Uterus (tissue), 4 donors: Measurements from ENCODE around the gene RFTN2. TPM values are rescaled to one million over a fixed set of nuclear protein-coding genes. Genes with fewer than 3 reads are reported as not detected.
"Not testable (repeated sequence)": the region's sequence is repeated elsewhere in the genome, so short reads cannot be mapped to it uniquely, and the experiment has no call there.

Experiments used
- DNase-seq, 2 donors: peaks; one replicate each; pipeline ENCODE4 v3.0.0-alpha.2; 2019 to 2020
- H3K27ac ChIP-seq, 2 donors: fragments of 200-600 bp; sonication (generic); 1 replicate in 1 of 2; 2 replicates in 1 of 2; pipeline ENCODE4 v1.5.1; 2016 to 2018
- H3K27me3 ChIP-seq, 2 donors: fragments of 200-600 bp; sonication (generic); one replicate each; pipeline ENCODE4 v1.5.1; 2018 to 2019; ENCODE audit warnings: control low read depth in 1 of 2
- H3K36me3 ChIP-seq, 2 donors: fragments of 200-600 bp; sonication (generic); one replicate each; pipeline ENCODE4 v1.5.1; 2019; ENCODE audit warnings: control low read depth in 1 of 2
- H3K4me1 ChIP-seq, 2 donors: fragments of 200-600 bp; sonication (generic); one replicate each; pipeline ENCODE4 v1.5.1; 2018 to 2019; ENCODE audit warnings: control low read depth in 1 of 2
- H3K4me3 ChIP-seq, 2 donors: fragments of 200-600 bp; sonication (generic); 1 replicate in 1 of 2; 2 replicates in 1 of 2; pipeline ENCODE4 v1.5.1; 2018 to 2019; ENCODE audit warnings: mild to moderate bottlenecking in 1 of 2
- H3K9me3 ChIP-seq, 2 donors: fragments of 200-600 bp; sonication (generic); one replicate each; pipeline ENCODE4 v1.5.1; 2019; ENCODE audit warnings: control low read depth in 1 of 2
- POLR2A ChIP-seq, 2 donors: fragments of 450-650 bp; IDR thresholded peaks; one replicate each; pipeline ENCODE4 v1.6.1; 2016; ENCODE audit warnings: antibody characterized with exemption in 2 of 2, mild to moderate bottlenecking in 1 of 2, moderate library complexity in 1 of 2
- intact Hi-C: fragments of 100-400 bp; cut with DNase I; formaldehyde crosslinking; loops from one replicate; pipeline ENCODE4 v1.15.1; 2023; ENCODE audit warnings: low total_unique reads
- total RNA-seq, 4 donors: library from RNA; depleted of rRNA in 3 of 4; stranded (reverse); fragments of >200 nt in 3 of 4; gene quantifications; one replicate each; pipeline versions ENCODE4 v1.1.0 to v1.2.4, GENCODE V29; 2014 to 2023
- TF ChIP-seq, protein P1 (sequence below), 4 experiments: fragments of 200-600 bp in 2 of 4; fragments of 450-650 bp in 2 of 4; sonication (generic) in 2 of 4; IDR thresholded peaks; one replicate each; pipeline ENCODE4 v1.5.1; 2016 to 2019; ENCODE audit warnings: antibody characterized with exemption in 4 of 4, mild to moderate bottlenecking in 2 of 4, moderate library complexity in 1 of 4
- donor health status: DM: yes; HTN: yes; CAD: no.

RFTN2 gene
- total RNA-seq, 4 donors from 2014 or later = 2.0 to 26.7 (median 9.5) TPM

DNA sequence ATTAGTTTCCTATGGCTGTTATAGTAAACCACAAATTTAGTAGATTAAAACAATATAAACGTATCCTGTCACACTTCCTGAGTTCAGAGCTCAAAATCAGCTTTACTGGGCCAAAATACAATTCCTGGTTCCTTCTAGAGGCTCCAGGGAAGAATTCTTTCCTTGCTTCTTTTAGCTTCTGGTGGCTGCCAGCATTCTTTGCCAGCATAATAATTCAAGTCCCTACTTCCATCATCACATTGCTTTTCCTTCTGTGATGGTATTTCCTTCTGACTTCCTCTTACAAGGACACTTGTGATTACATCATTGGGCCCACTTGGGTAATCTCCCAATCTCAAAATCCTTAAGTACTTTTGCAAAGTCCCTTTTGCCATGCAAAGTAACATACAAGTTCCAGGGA, 118.9 kb downstream of the RFTN2 start:
- Histone ChIP-seq H3K9me3 (no peaks in the 10 kb centered on the region), H3K4me3 (no peak overlapping the region), H3K27ac (peak overlapping the region in 1 of 2 donors; percentile 8), H3K36me3 (no peaks in the 10 kb centered on the region), H3K27me3 (no peaks in the 10 kb centered on the region), H3K4me1 (no peaks in the 10 kb centered on the region)
- intact Hi-C loops = no loop called here
- TF ChIP-seq POLR2A (IDR thresholded peaks at IDR 0.05) = no peak
- TF ChIP-seq, protein P1, sequence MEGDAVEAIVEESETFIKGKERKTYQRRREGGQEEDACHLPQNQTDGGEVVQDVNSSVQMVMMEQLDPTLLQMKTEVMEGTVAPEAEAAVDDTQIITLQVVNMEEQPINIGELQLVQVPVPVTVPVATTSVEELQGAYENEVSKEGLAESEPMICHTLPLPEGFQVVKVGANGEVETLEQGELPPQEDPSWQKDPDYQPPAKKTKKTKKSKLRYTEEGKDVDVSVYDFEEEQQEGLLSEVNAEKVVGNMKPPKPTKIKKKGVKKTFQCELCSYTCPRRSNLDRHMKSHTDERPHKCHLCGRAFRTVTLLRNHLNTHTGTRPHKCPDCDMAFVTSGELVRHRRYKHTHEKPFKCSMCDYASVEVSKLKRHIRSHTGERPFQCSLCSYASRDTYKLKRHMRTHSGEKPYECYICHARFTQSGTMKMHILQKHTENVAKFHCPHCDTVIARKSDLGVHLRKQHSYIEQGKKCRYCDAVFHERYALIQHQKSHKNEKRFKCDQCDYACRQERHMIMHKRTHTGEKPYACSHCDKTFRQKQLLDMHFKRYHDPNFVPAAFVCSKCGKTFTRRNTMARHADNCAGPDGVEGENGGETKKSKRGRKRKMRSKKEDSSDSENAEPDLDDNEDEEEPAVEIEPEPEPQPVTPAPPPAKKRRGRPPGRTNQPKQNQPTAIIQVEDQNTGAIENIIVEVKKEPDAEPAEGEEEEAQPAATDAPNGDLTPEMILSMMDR (IDR thresholded peaks at IDR 0.05) = no peak
- DNase-seq = no peak

DNA sequence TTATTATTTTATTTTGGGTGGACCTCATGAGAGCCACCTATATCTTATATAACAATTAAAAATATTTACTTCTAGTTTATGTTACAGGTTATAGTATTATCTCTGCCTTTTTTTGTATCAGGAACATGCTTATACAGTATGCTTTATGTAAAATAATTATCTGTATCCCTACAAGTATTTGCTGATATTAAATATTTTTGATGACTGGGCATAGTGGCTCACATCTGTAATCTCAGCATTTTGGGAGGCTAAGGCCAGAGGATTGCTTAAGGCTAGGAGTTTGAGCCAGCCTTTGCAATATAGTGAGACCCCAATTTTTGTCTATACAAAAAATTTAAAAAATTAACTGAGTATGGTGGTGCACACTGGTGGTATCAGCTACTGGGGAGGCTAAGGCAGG, 119.9 kb downstream of the RFTN2 start:
- Histone ChIP-seq H3K9me3 (no peaks in the 10 kb centered on the region), H3K4me3 (no peak overlapping the region), H3K36me3 (no peaks in the 10 kb centered on the region), H3K27me3 (no peaks in the 10 kb centered on the region), H3K27ac (no peak overlapping the region), H3K4me1 (no peaks in the 10 kb centered on the region)
- intact Hi-C loops = no loop called here
- DNase-seq = no peak
- no peak for TF ChIP-seq POLR2A (IDR thresholded peaks at IDR 0.05)
- TF ChIP-seq, protein P1 (IDR thresholded peaks at IDR 0.05) = no peak

DNA sequence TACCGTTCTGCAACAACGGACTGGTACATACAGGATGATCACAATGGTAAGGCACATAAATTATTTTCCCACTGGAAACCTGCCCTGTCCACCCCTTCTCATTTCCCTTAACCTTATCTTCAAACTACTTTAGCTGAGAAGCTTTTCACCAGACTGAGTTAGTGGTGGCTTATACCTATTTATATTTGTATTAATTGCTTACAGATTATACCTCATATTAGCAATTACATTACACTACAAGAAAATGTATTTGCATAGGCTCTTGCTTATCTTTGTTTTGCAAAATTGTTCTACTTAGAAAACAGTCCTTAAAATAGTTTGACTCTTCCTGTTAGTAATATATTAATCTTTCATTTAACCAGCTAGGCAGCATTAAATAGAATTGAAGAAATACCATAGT, 124.1 kb downstream of the RFTN2 start:
- intact Hi-C loops, H3K36me3 ChIP-seq, H3K27ac ChIP-seq, DNase-seq, H3K9me3 ChIP-seq, H3K27me3 ChIP-seq, H3K4me3 ChIP-seq, H3K4me1 ChIP-seq: not testable (repeated sequence)

DNA sequence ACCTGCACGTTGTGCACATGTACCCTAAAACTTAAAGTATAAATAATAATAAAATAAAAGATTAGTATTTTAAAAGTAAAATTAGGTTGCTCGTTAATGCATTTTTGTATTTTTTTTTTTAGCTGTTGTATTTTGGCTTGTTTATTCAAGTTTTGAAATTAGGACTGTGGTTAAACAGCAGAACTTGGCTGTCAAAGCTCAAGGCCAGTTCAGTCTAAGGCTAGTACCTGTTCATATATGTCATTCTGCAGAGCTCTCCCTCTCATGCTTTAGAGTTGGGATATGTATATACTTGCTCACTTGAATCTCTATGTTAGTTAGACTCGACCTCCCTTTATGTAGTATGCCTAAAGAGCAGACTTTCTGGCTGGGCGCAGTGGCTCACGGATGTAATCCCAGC, 126.8 kb downstream of the RFTN2 start:
- H3K9me3 ChIP-seq = no peaks in the 10 kb centered on the region
- no peak overlapping the region for H3K4me3 ChIP-seq
- H3K4me1 ChIP-seq = no peaks in the 10 kb centered on the region
- H3K27ac ChIP-seq = no peak overlapping the region
- intact Hi-C loops = no loop called here
- no peaks in the 10 kb centered on the region for H3K36me3 ChIP-seq
- no peaks in the 10 kb centered on the region for H3K27me3 ChIP-seq
- DNase-seq = no peak
- no peak for TF ChIP-seq POLR2A (IDR thresholded peaks at IDR 0.05)
- TF ChIP-seq, protein P1 (IDR thresholded peaks at IDR 0.05) = no peak

DNA sequence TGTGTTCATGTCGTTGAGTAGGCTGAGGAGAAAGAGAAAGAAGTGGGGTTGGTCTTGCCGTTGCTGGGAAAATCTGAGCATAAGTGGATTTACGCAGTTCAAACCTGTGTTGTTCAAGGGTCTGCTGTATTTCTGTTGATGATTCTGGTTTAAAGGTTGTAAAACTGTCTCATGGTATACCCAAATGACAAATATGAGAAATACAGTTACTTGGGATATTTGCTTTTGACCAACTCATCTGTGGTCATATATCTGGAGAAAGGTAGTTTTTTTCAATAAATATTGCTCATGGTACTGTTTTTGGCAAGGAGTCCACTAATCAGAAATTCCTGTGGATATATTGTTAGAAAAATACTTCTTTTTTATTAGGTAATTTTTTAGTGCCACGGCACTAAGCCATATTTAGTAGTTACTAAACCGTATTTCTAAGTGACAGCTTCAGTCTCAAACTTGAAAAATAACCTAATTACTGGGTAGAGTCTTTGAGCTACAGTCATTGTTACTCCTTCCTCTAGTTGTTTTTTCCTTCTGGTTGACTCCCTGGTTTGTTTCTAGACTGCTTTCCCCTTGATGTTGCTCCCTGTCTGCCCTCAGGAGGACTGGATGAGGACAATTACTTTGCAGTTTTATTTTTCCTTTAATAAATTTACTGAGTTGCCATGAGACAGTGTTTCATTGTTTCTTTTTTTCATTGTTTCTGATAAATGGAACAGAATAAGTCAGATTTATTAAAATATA, 128.1 kb downstream of the RFTN2 start:
- H3K27ac ChIP-seq = peak overlapping the region in 1 of 2 donors; percentile 26
- intact Hi-C loops = no loop called here
- no peak overlapping the region for H3K4me3 ChIP-seq
- TF ChIP-seq, protein P1 (IDR thresholded peaks at IDR 0.05) = no peak
- no peak for TF ChIP-seq POLR2A (IDR thresholded peaks at IDR 0.05)
- no peaks in the 10 kb centered on the region for H3K4me1 ChIP-seq
- no peaks in the 10 kb centered on the region for H3K9me3 ChIP-seq
- no peaks in the 10 kb centered on the region for H3K36me3 ChIP-seq
- no peaks in the 10 kb centered on the region for H3K27me3 ChIP-seq
- no peak for DNase-seq
